ENCODE data around the gene RFC5. TPM values are rescaled to one million over a fixed set of nuclear protein-coding genes. Genes with fewer than 3 reads are reported as not detected.

Gene RFC5
- polyA plus RNA-seq, 3 donors, result 6.6 to 8.0 (median 7.5) TPM

GRCh38 chr12:118022728-118023109, 6.2 kb downstream of the RFC5 start:
- Histone ChIP-seq H3K27ac (ENCODE audit: low read depth in 1 of 2, low read length in 2 of 2) (no peak overlapping the region), H2AFZ (ENCODE audit: insufficient read depth, low read depth, low read length, poor library complexity, severe bottlenecking) (no peak overlapping the region), H3K36me3 (replicated peaks in 1 of 2; ENCODE audit: control insufficient read depth in 1 of 2, insufficient read depth in 2 of 2, low read length in 2 of 2) (peaks cover 43 to 71% of the 10 kb centered on the region in 2 donors), H3K9ac (ENCODE audit: insufficient read depth, low read length, poor library complexity, severe bottlenecking) (no peak overlapping the region), H3K4me2 (replicated peaks; ENCODE audit: extremely low read depth, low read length, poor library complexity, severe bottlenecking) (no peak overlapping the region), H3K4me3 (replicated peaks in 1 of 3; ENCODE audit: low read depth in 2 of 3, low read length in 3 of 3) (no peak overlapping the region), H4K20me1 (ENCODE audit: insufficient read depth, low read length) (no peaks in the 10 kb centered on the region), H3K4me1 (ENCODE audit: control insufficient read depth in 1 of 2, insufficient read depth in 2 of 2, low read length in 2 of 2) (peaks cover 0 to 2% of the 10 kb centered on the region in 2 donors), H3K27me3 (ENCODE audit: control insufficient read depth in 2 of 2, insufficient read depth in 2 of 2, low read length in 2 of 2) (no peaks in the 10 kb centered on the region), H3K9me3 (replicated peaks in 1 of 2; ENCODE audit: control insufficient read depth in 1 of 2, insufficient read depth in 1 of 2, low read length in 2 of 2) (no peaks in the 10 kb centered on the region), H3K79me2 (ENCODE audit: insufficient read depth, low read length) (peaks cover 3% of the 10 kb centered on the region)
- peak overlapping the region in 1 of 7 donors; percentile 6 for H3K27ac Mint-ChIP-seq
- peaks cover 2% of the 10 kb centered on the region for H3K4me1 Mint-ChIP-seq
- no peak for DNase-seq
- intact Hi-C loops (cut with micrococcal nuclease), result no loop called here
- no peaks in the 10 kb centered on the region for H3K9me3 Mint-ChIP-seq
- H3K4me3 Mint-ChIP-seq, result no peak overlapping the region
- TF ChIP-seq CTCF (IDR thresholded peaks at IDR 0.05), result no peak
- peaks cover 49 to 80% of the 10 kb centered on the region in 2 donors for H3K36me3 Mint-ChIP-seq
- WGBS (ENCODE audit: insufficient coverage), result 83% methylated on average over 1 of the region's 3 CpGs
- H3K27me3 Mint-ChIP-seq (ENCODE audit: low read depth in 3 of 3), result no peaks in the 10 kb centered on the region

- Histone ChIP-seq H3K9me3 (replicated peaks in 1 of 2; ENCODE audit: control insufficient read depth in 1 of 2, insufficient read depth in 1 of 2, low read length in 2 of 2) (no peaks in the 10 kb centered on the region), H3K4me3 (replicated peaks in 1 of 3; ENCODE audit: low read depth in 2 of 3, low read length in 3 of 3) (no peak overlapping the region), H3K4me2 (replicated peaks; ENCODE audit: extremely low read depth, low read length, poor library complexity, severe bottlenecking) (no peak overlapping the region), H3K9ac (ENCODE audit: insufficient read depth, low read length, poor library complexity, severe bottlenecking) (no peak overlapping the region), H3K4me1 (ENCODE audit: control insufficient read depth in 1 of 2, insufficient read depth in 2 of 2, low read length in 2 of 2) (no peaks in the 10 kb centered on the region), H2AFZ (ENCODE audit: insufficient read depth, low read depth, low read length, poor library complexity, severe bottlenecking) (no peak overlapping the region), H4K20me1 (ENCODE audit: insufficient read depth, low read length) (no peaks in the 10 kb centered on the region), H3K27ac (ENCODE audit: low read depth in 1 of 2, low read length in 2 of 2) (no peak overlapping the region), H3K79me2 (ENCODE audit: insufficient read depth, low read length) (no peaks in the 10 kb centered on the region), H3K36me3 (replicated peaks in 1 of 2; ENCODE audit: control insufficient read depth in 1 of 2, insufficient read depth in 2 of 2, low read length in 2 of 2) (peaks cover 46 to 76% of the 10 kb centered on the region in 2 donors), H3K27me3 (ENCODE audit: control insufficient read depth in 2 of 2, insufficient read depth in 2 of 2, low read length in 2 of 2) (no peaks in the 10 kb centered on the region)
- Mint-ChIP-seq H3K27me3 (ENCODE audit: low read depth in 3 of 3) (no peaks in the 10 kb centered on the region), H3K9me3 (no peaks in the 10 kb centered on the region), H3K27ac (no peak overlapping the region), H3K36me3 (peaks cover 52 to 87% of the 10 kb centered on the region in 2 donors), H3K4me3 (no peak overlapping the region), H3K4me1 (no peaks in the 10 kb centered on the region)
- no peak for TF ChIP-seq CTCF (IDR thresholded peaks at IDR 0.05)
- WGBS (ENCODE audit: insufficient coverage), result 100% methylated on average over 3 of the region's 9 CpGs
- intact Hi-C loops (cut with micrococcal nuclease), result no loop called here
- no peak for DNase-seq
Measured at GRCh38 chr12:118023301-118023860, 6.9 kb downstream of the RFC5 start.

Data from CD14-positive monocyte (primary cell).